Gastrocnemius medialis (tissue), 4 donors: ENCODE measurements around the gene TGDS. TPM values are rescaled to one million over a fixed set of nuclear protein-coding genes. Genes with fewer than 3 reads are reported as not detected.

Source experiments
- ATAC-seq, 2 donors: fragments of 150-250 bp; one replicate each; pipeline ENCODE4 v1.9.1; 2016
- DNase-seq, 2 donors: peaks; one replicate each; pipeline ENCODE4 v3.0.0-alpha.2; 2019
- H3K27ac ChIP-seq, 4 donors: fragments of 200-600 bp; sonication (generic); 1 replicate in 1 of 4; 2 replicates in 3 of 4; pipeline ENCODE4 v1.5.1; 2016 to 2018; ENCODE audit warnings: mild to moderate bottlenecking in 2 of 4, moderate library complexity in 1 of 4
- H3K27me3 ChIP-seq, 3 donors: fragments of 200-600 bp; sonication (generic) in 2 of 3; 1 replicate in 1 of 3; 2 replicates in 2 of 3; pipeline versions ENCODE4 v1.5.1 to v1.6.0; 2016 to 2019; ENCODE audit warnings: mild to moderate bottlenecking in 1 of 3, moderate library complexity in 1 of 3
- H3K36me3 ChIP-seq, 2 donors: fragments of 200-600 bp; sonication (generic) in 1 of 2; one replicate each; pipeline ENCODE4 v1.5.1; 2017 to 2018
- H3K4me1 ChIP-seq, 2 donors: fragments of 200-600 bp; sonication (generic) in 1 of 2; one replicate each; pipeline ENCODE4 v1.5.1; 2016 to 2017; ENCODE audit warnings: mild to moderate bottlenecking in 2 of 2
- H3K4me3 ChIP-seq, 4 donors: fragments of 200-600 bp; sonication (generic) in 3 of 4; 1 replicate in 1 of 4; 2 replicates in 3 of 4; pipeline ENCODE4 v1.5.1; 2016 to 2019; ENCODE audit warnings: mild to moderate bottlenecking in 2 of 4
- H3K9me3 ChIP-seq, 3 donors: fragments of 200-600 bp; sonication (generic) in 2 of 3; 1 replicate in 1 of 3; 2 replicates in 2 of 3; pipeline ENCODE4 v1.5.1; 2016 to 2019
- POLR2A ChIP-seq, 2 donors: fragments of 450-650 bp; IDR thresholded peaks; one replicate each; pipeline ENCODE4 v1.6.1; 2017; ENCODE audit warnings: antibody characterized with exemption in 2 of 2, mild to moderate bottlenecking in 2 of 2, moderate library complexity in 2 of 2
- in situ Hi-C, 4 donors: fragments of 200-750 bp; cut with MboI; loops; one replicate each; pipeline versions ENCODE4 v1.15.0 to v1.8.0; 2017; ENCODE audit warnings: low sequenced_read_pairs in 4 of 4
- intact Hi-C: fragments of 100-400 bp; cut with DNase I; formaldehyde crosslinking; loops from one replicate; pipeline ENCODE4 v1.15.1; 2023; ENCODE audit warnings: low total_unique reads
- total RNA-seq, 4 donors: library from RNA; depleted of rRNA; stranded (reverse); fragments of >200 nt; gene quantifications; one replicate each; pipeline versions ENCODE4 v1.1.0 to v1.2.3, GENCODE V29; 2016
- TF ChIP-seq, protein P1 (sequence below), 5 experiments: fragments of 450-650 bp in 3 of 5; fragments of 200-600 bp in 2 of 5; sonication (generic) in 2 of 5; IDR thresholded peaks in 4 of 5; conservative IDR thresholded peaks in 1 of 5; 1 replicate in 4 of 5; 2 replicates in 1 of 5; pipeline ENCODE4 v1.5.1; 2016 to 2019; ENCODE audit warnings: antibody characterized with exemption in 5 of 5, mild to moderate bottlenecking in 3 of 5, moderate library complexity in 3 of 5

The TGDS gene
- total RNA-seq, 4 donors from 2014 or later, result 2.9 to 6.0 (median 4.0) TPM

DNA sequence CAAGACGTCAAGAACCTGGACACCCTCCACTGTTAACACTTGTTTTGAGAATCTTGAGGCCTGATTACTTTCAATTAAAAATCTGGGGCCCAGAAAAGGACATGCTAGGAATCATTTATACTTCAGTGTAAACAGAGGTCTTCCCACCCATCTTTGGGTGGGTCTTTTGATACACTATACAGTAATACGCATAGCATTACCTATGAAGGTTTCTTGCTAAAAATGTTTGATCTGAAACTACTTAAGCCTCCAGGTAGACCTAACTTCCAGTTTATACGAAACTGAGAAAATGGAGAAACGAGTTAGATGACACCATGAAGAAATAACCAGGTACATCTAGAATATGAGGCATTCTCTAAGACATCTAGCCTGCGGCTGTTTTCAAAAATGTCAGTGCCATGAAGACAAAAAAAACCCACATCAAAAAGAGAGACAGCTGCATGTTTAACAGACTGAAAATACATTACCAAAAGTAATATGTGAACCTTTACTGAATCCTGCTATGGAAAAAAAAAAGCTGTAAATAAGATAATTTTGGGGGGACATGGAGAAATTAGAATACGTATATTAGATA is 36.6 kb downstream of the TGDS start:
- Histone ChIP-seq H3K9me3 (no peaks in the 10 kb centered on the region), H3K36me3 (no peaks in the 10 kb centered on the region), H3K27ac (no peak overlapping the region), H3K4me3 (no peak overlapping the region), H3K27me3 (no peaks in the 10 kb centered on the region), H3K4me1 (no peaks in the 10 kb centered on the region)
- ATAC-seq (no peak), DNase-seq (no peak)
- TF ChIP-seq POLR2A (IDR thresholded peaks at IDR 0.05), result no peak
- TF ChIP-seq, protein P1, sequence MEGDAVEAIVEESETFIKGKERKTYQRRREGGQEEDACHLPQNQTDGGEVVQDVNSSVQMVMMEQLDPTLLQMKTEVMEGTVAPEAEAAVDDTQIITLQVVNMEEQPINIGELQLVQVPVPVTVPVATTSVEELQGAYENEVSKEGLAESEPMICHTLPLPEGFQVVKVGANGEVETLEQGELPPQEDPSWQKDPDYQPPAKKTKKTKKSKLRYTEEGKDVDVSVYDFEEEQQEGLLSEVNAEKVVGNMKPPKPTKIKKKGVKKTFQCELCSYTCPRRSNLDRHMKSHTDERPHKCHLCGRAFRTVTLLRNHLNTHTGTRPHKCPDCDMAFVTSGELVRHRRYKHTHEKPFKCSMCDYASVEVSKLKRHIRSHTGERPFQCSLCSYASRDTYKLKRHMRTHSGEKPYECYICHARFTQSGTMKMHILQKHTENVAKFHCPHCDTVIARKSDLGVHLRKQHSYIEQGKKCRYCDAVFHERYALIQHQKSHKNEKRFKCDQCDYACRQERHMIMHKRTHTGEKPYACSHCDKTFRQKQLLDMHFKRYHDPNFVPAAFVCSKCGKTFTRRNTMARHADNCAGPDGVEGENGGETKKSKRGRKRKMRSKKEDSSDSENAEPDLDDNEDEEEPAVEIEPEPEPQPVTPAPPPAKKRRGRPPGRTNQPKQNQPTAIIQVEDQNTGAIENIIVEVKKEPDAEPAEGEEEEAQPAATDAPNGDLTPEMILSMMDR (IDR thresholded peaks at IDR 0.05 in 4 of 5, conservative IDR thresholded peaks at IDR 0.05 in 1 of 5), result no peak
- in situ Hi-C loops (no loop called here), intact Hi-C loops (no loop called here)

DNA sequence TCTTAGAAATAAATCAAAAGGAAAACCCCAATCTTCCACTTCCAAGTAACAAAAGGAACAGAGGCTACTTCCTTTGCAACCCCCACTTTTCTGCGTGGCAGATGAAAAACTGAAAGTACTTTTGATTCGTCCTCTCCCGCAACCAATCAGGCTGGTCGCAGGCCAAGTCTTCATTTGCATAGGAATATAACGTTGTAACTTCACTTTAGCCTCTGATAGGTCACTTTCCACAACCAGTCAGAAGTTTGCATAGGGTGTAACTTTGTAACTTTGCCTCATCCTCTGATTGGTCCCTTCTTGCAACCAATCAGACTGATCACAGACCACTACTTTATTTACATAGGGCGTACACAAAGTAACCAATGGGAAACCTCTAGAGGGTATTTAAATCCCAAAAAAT is 37.2 kb downstream of the TGDS start:
- no peak for TF ChIP-seq POLR2A (IDR thresholded peaks at IDR 0.05)
- TF ChIP-seq, protein P1 (IDR thresholded peaks at IDR 0.05 in 4 of 5, conservative IDR thresholded peaks at IDR 0.05 in 1 of 5), result no peak
- in situ Hi-C loops, result no loop called here
- Histone ChIP-seq H3K27ac (no peak overlapping the region), H3K9me3 (no peaks in the 10 kb centered on the region), H3K4me1 (no peaks in the 10 kb centered on the region), H3K4me3 (no peak overlapping the region), H3K27me3 (no peaks in the 10 kb centered on the region), H3K36me3 (no peaks in the 10 kb centered on the region)
- intact Hi-C loops, result no loop called here
- no peak for ATAC-seq
- DNase-seq, result no peak

DNA sequence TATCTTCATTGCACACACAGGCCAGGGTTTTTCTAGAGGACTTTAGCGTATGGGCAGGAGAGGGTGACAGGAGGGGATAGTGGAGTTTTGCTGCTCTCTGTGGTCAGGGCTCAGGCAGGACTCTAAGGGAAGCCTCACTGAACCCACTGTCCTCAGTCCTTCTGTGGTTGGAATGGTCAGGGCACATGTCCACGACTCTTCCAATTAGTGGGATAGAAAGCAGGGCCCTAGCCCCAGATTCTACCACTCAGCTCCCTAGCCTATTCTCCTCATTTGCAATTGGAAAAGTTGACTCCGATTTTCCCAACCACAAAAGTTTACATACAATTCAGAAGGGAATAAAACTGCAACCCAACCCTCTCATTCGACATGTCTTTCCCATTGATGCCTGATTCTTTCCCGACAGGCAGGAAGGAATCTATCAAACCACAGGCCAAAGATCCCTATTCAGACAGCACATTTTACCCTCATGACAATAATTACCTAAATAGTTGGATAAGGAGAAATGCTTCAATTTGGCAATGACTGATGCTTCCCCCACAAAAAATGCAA is 38.2 kb downstream of the TGDS start:
- DNase-seq (no peak), ATAC-seq (no peak)
- Histone ChIP-seq H3K27ac (no peak overlapping the region), H3K27me3 (no peaks in the 10 kb centered on the region), H3K4me3 (no peak overlapping the region), H3K9me3 (no peaks in the 10 kb centered on the region), H3K36me3 (no peaks in the 10 kb centered on the region), H3K4me1 (no peaks in the 10 kb centered on the region)
- TF ChIP-seq, protein P1 (IDR thresholded peaks at IDR 0.05 in 4 of 5, conservative IDR thresholded peaks at IDR 0.05 in 1 of 5), result no peak
- no peak for TF ChIP-seq POLR2A (IDR thresholded peaks at IDR 0.05)
- intact Hi-C loops (no loop called here), in situ Hi-C loops (no loop called here)

DNA sequence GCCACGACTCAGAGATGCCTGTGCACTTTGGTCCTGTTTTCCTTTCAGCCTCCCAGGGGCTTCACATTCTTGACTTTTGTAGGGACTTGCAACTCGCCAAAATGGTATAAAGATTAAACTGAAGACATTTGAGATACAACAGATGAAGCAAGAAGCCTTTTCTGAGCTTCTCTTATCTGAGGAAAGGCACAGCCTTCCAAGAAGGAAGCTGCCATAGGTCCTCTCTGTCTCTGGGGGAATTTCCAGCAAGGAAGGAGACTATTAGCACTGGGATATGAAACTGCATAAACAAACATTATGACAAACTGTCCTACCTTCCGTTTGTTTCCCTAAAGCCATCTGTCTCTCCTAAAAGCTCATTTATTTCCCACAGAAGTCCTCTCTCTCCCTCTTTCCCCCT is 39.3 kb downstream of the TGDS start:
- intact Hi-C loops (no loop called here), in situ Hi-C loops (no loop called here)
- Histone ChIP-seq H3K9me3 (no peaks in the 10 kb centered on the region), H3K4me1 (no peaks in the 10 kb centered on the region), H3K4me3 (no peak overlapping the region), H3K36me3 (no peaks in the 10 kb centered on the region), H3K27me3 (peaks cover 0 to under 1% (median 0%) of the 10 kb centered on the region in 3 donors), H3K27ac (no peak overlapping the region)
- DNase-seq, result no peak
- ATAC-seq, result no peak
- TF ChIP-seq, protein P1 (IDR thresholded peaks at IDR 0.05 in 4 of 5, conservative IDR thresholded peaks at IDR 0.05 in 1 of 5), result no peak
- TF ChIP-seq POLR2A (IDR thresholded peaks at IDR 0.05), result no peak

DNA sequence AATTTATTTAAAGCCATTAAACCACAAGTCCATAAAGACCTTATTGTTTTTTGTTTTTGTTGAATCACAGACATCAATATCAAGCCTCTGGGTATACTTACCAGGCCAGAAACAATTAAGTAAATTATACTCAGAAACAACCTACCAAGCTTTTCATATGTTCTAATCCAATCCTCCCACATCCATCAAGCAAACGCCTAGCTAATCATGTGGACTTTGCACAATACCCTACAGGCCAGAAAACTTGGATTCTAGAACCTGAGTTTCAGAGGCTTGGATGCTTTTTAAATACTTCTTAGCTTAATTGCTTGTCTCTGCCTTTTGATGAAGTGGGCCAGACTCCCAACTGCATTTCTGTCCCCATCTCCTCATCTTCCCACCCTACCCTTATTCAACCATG is 39.9 kb downstream of the TGDS start:
- H3K36me3 ChIP-seq, result no peaks in the 10 kb centered on the region
- in situ Hi-C loops, result no loop called here
- no peak for TF ChIP-seq POLR2A (IDR thresholded peaks at IDR 0.05)
- TF ChIP-seq, protein P1 (IDR thresholded peaks at IDR 0.05 in 4 of 5, conservative IDR thresholded peaks at IDR 0.05 in 1 of 5), result no peak
- no peak overlapping the region for H3K4me3 ChIP-seq
- DNase-seq (no peak), ATAC-seq (no peak)
- no peaks in the 10 kb centered on the region for H3K9me3 ChIP-seq
- no peaks in the 10 kb centered on the region for H3K4me1 ChIP-seq
- intact Hi-C loops, result no loop called here
- H3K27me3 ChIP-seq, result peaks cover 0 to 3% (median 0%) of the 10 kb centered on the region in 3 donors
- no peak overlapping the region for H3K27ac ChIP-seq
